Measurements from ENCODE around the gene HK2.

GRCh38 chr2:74857215-74857614 is 23.3 kb downstream of the HK2 start:
- TF ChIP-seq EZH2 (IDR thresholded peaks at IDR 0.05; ENCODE audit: insufficient read depth, low read length) (no peak), CTCF (IDR thresholded peaks at IDR 0.05; ENCODE audit: insufficient read depth, low read depth, low read length) (no peak)
